Mononuclear cell (primary cell): ENCODE results near the gene GPR146. TPM values are rescaled to one million over a fixed set of nuclear protein-coding genes. Genes with fewer than 3 reads are reported as not detected.

Experiments used
- H3K27me3 ChIP-seq: 2 replicates; pipeline ENCODE4 v1.6.0; 2011; ENCODE audit warnings: low read length, control low read depth; ENCODE audit not compliant: insufficient read depth
- H3K4me1 ChIP-seq: 2 replicates; pipeline ENCODE4 v1.5.1; 2011; ENCODE audit warnings: mild to moderate bottlenecking, low read length, control low read depth; ENCODE audit not compliant: insufficient read depth
- H3K4me3 ChIP-seq: 2 replicates; pipeline ENCODE4 v1.5.1; 2011; ENCODE audit warnings: mild to moderate bottlenecking, low read length, moderate library complexity
- H3K9me3 ChIP-seq: 2 replicates; pipeline ENCODE4 v1.5.1; 2011; ENCODE audit warnings: low read depth, mild to moderate bottlenecking, control low read depth, low read length
- total RNA-seq: library from RNA; depleted of rRNA; stranded (reverse); fragments of >200 nt; gene quantifications from one replicate; pipeline ENCODE4 v1.2.3, GENCODE V29; 2012

GPR146 gene
- total RNA-seq, 1 donor = 4.3 TPM

DNA sequence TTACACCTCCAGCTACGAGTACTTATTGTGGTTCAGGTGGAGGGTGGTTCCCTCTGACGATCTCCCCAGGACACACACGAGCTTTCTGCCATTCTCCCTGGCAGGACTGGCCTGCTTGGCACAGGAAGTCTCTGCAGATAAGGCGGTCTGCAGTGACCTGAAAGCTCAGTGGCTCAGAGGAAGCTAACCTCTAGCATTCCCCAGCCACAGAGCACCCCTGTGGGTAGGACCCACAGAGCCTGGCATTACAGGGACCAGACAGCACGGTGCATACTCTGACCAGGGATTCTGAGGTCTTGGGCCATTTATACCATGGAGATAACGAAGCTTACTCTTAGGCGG lies 1.9 kb upstream of the GPR146 start:
- Histone ChIP-seq H3K27me3 (no peaks in the 10 kb centered on the region), H3K4me3 (no peak overlapping the region), H3K9me3 (no peaks in the 10 kb centered on the region), H3K4me1 (peaks cover 53% of the 10 kb centered on the region)

DNA sequence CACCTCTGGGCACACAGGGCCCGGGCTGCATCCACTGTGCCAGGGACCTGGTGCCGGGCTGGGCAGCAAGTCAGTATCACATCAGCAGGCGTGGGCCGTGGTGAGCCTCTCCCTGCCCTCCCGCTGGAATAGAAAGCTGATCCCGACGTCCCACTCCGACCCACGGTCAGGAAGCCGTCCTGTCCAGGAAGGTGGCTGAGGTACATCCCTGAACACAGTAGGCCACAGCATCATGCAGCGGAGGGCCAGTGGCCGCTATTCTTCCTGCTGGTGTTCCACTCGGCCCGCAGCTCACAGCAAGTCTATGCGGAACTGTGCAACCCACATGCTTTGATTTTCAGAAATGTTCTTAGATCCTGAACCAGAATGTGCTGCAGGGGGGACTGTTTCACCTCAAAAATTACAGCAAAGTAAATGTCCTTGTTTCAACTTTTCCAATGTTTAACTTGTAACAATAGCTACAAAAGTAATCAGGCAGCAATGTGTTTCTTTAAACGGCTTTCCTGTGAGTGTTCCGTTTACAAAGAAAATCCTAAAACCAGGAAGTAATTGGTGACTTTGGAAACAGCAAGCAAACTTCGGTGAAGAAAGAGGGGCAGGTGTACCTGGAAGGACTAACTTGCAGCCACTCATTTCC lies 676 bp upstream of the GPR146 start:
- peak overlapping the region; percentile 52 for H3K4me3 ChIP-seq
- no peaks in the 10 kb centered on the region for H3K27me3 ChIP-seq
- peaks cover 55% of the 10 kb centered on the region for H3K4me1 ChIP-seq
- H3K9me3 ChIP-seq = no peaks in the 10 kb centered on the region

DNA sequence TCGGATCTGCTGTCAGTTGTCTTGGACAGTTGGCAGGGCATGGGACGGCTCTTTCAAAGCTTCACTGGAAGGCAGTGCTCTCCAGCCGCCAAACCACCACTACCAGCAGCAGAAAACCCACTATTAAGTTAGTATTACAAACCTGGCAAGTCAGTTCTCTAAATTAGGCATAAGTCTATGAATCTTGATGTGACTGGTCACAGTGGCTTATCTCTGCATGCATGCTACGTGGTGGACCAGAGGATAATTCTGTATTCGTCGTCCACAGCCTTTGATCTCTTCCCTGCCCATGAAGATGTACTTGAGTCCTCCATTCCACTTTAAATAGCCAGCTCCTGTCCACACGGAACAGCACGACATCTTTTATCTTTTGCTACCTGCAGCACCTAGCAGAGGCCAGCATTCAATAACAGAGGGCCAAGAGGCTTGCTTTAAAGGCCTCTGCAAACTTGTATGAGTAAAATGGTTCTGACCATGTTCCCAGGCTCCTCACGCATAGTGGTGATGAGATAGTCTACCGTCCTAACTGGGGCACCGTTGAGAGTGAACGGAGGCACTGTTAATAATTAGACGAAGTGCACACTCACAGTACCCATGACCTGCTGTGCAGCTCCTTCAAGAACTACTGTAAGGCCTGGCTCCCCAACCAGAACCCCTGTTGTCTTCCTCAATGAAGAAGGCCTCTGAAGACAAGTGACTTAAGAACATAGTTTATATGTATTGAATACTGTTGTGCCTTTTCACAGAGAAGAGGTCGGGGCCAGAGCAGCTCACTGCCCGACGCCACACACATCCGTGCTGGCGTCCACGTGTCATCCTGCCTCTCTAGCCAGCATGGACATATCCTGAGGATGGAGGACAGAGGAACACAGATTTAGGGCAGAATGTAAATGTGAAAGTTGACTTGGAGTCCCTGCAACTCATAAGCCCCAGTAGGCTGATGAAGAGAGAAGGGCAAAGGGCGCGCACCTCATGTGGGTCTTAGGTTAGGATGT lies 1.0 kb downstream of the GPR146 start:
- Histone ChIP-seq H3K27me3 (no peaks in the 10 kb centered on the region), H3K9me3 (no peaks in the 10 kb centered on the region), H3K4me1 (peaks cover 70% of the 10 kb centered on the region), H3K4me3 (peak overlapping the region; percentile 52)

DNA sequence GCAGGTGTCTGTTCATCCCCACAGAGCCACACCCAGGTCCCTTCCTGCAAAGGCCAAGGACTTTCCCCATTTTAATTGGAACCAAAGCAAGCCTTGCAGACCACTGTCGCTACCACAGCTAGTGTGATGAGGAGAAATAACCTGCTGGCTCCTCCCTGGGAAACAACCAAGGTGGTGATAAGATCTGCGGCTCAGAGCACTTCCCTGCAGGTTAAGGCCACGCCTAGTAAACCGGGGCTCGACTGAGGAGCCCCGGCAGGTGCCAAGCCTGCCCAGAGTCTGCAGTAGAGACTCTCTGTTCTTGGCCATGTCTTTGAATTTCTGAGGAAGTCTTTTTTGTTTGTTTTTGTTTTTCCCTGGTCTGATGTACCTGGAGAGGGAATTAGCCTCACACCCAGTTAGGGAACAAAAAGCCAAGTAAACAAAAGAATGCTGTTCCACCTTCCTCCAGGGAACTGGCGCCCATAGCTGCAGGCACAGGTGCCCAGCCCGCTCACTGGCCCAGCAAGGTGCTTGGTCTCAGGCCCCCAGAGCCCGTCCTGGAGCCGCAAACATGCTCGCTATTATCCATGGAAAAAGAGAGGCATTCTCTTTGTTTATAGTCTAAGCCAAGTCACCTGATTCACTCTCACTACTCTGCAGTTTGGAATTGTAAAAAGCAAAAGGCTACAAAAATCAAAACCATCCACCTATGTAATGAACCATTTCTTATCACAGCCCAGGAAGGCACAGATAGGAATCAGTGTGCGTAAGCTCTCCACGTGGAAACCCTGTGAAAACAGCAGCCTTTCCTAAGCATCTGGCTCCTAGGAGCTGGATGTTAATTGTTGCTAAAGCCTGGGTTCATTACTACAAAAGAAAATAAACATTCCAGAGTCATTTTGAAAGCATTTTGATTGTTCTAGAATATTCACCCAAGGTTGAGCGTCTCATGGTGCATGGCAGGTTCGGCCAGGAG lies 2.7 kb downstream of the GPR146 start:
- no peak overlapping the region for H3K4me3 ChIP-seq
- no peaks in the 10 kb centered on the region for H3K9me3 ChIP-seq
- H3K27me3 ChIP-seq = no peaks in the 10 kb centered on the region
- peaks cover 65% of the 10 kb centered on the region for H3K4me1 ChIP-seq

DNA sequence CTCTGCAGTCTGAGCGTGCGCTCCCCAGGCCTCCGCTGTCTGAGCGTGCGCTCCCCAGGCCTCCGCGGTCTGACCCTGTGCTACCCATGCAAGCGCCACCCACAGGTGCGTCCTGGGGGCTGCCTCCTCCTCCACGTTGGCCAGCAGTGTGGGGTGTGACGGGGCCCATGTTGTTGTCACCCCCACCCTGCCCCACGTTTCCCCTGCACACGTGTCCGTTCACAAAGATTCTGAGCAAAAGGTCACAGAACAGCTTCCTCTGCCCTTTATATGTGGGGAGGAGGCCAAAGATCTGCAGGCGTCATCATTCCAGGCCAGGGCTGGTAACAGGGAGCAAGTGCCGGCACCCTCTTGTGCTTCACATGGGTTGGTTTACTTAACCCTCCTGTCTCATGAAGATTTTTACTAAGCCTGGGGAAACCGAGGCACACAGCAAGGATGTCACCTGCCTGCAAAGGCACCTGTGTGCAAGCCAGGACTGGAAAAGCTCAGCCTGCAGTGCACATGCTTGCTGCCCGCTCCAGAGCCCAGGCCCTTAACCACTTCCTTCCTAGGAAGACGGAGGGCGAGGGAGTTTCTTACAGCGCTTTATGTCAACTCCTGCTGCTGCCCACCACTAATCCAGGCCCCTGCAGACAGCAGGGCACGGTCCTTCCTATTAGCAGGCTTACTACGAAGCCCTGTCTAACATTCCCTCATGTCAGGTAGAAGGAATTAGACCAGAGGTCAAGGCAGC lies 4.8 kb downstream of the GPR146 start:
- Histone ChIP-seq H3K27me3 (no peaks in the 10 kb centered on the region), H3K9me3 (no peaks in the 10 kb centered on the region), H3K4me3 (no peak overlapping the region), H3K4me1 (peaks cover 46% of the 10 kb centered on the region)

DNA sequence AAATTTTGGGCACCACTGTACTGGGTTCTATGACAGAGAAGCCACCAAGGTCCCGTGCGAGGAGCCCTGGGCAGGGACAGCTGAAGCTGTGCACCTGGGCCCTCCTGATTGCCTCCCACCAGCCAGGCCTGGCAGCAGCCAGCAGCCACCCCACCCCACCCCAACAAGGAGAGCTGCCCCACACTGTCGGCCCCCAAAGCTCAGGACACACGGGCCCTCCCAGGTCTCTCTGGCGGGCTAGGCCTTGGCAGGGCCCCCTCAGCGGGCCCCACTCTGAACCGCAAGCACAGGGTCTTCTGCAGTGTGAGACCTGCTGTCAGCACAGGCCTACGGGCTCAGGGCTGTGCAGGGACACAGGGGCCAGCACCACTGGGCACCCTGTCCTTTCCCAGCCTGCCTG lies 5.5 kb downstream of the GPR146 start:
- Histone ChIP-seq H3K27me3 (no peaks in the 10 kb centered on the region), H3K9me3 (no peaks in the 10 kb centered on the region), H3K4me1 (peaks cover 45% of the 10 kb centered on the region), H3K4me3 (no peak overlapping the region)

DNA sequence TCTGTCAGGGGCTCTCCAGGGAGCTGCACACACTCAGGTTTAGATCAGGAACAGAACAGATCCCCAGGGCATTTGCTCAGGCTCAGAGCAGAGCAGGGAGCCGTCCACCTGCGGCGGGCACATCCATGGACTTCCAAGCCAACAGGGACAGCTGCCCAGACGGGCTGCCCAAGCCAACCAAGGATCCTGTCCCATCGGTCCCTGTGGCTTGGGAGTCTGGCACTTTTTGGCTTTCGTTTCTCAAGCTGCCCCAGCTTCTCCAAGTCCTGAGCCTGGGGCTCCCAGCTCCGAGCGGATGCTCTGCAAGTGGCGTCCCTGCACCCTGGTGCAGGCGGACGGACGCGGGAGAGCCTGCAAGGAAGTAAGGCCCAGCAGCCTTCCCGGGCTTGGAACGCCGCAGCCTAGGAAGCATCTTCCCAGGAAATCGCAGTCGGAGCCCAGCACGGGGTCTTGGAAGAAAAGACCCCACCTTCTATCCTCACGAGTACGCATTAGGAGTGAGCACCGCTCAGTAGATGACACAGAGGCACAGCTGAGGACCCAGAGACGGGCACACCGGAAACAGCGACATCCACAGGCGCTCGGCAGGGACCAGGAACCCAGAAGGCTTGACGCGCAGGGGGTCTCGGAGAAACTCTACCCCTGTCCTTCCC lies 6.0 kb downstream of the GPR146 start:
- Histone ChIP-seq H3K27me3 (no peaks in the 10 kb centered on the region), H3K4me3 (no peak overlapping the region), H3K4me1 (peaks cover 45% of the 10 kb centered on the region), H3K9me3 (no peaks in the 10 kb centered on the region)

DNA sequence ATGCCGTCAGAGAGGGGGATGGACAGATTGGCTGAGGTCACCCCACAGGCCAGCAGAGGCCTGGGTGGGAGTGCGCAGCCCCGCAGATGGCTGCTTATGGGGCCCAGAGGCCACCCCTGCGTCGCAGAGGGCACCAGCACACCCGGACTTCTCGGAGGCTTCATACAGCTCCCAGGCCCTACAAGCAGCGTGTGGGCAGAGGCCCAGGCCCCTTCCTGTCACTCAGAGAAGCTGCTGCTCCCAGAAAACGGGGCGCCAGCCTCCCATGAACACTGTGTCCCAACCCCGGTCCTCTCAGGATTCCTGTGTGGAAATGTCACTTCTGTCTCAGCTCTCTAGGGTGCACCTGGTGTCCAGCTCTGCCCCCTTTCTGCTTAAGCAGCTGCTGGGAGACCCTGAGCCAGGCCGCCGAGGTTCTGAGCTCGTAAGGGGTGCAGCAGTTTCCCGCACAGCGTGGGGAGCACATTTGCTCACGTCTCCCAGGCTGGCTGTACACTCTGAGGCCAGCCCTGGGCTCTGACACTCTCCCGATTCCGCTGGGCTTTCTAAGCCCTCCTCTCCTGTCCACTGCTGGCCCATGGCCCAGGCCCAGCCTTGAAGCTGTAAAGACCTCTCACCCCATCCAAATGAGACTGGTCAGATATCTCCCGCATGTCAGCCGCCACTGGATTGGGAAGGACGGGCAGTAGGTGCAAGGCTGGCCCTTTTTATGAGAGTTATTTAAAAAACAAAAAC lies 6.8 kb downstream of the GPR146 start:
- Histone ChIP-seq H3K9me3 (no peaks in the 10 kb centered on the region), H3K4me3 (no peak overlapping the region), H3K27me3 (no peaks in the 10 kb centered on the region), H3K4me1 (peaks cover 45% of the 10 kb centered on the region)

DNA sequence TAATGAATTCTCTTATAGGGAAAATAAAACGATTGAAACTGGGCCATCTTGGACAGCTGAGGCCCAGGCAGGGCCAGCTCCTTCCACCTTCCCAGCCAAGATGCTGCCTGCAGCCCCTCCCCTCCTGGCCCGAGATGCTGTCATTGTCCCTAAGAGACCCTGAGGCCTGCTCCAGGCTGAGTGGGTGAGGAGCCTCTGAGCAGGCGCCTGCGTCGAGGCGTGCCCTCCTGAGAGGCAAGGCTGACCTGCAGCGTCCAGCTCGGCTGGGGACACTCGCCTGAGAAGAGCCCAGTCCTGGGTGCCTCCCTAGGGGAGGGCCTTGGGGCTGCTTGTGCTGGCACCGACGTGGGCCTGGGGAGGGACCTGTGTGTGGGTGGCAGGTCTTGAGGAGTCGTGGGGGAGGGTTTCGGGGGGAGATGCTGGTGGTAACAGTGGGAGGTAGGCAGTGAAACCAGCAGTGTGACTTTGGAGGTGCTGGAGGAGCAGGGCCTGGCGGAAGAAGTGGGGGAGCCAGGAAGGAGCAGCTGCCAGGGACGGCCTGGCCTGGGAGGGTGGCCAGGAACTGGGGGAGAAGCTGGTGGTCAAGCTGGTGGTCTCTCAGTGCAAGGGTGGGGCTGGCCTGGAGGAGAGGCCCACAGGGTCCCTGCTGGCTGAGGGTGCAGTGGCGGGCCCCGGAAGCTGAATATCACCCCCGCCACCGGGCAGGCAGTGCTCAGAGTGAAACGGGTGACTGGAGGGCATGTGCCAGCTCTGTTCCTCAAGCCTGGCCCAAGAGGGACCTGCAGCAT lies 7.9 kb downstream of the GPR146 start:
- Histone ChIP-seq H3K4me3 (no peak overlapping the region), H3K27me3 (no peaks in the 10 kb centered on the region), H3K4me1 (peaks cover 38% of the 10 kb centered on the region), H3K9me3 (no peaks in the 10 kb centered on the region)

DNA sequence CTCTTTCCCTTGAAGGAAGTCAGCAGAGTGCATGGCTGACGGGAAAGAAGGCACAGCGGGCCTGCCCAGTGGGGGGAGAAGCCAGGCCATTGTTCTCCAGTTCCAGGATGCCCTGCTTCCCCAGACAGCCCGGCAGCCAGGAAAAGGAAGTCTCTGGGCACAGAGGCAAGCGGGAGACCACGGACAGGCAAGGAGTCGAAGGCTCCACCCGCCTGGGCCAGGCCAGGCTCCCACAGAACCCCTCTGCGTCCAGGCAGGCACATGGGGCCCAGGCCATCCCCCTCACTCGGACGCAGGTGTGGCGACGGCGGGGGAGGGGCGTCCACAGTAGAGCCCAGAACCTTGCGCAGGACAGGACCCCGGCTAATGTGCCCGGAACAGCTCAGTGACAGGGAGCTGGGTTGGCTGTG lies 8.7 kb downstream of the GPR146 start:
- H3K27me3 ChIP-seq = no peaks in the 10 kb centered on the region
- peaks cover 36% of the 10 kb centered on the region for H3K4me1 ChIP-seq
- no peaks in the 10 kb centered on the region for H3K9me3 ChIP-seq
- H3K4me3 ChIP-seq = no peak overlapping the region

DNA sequence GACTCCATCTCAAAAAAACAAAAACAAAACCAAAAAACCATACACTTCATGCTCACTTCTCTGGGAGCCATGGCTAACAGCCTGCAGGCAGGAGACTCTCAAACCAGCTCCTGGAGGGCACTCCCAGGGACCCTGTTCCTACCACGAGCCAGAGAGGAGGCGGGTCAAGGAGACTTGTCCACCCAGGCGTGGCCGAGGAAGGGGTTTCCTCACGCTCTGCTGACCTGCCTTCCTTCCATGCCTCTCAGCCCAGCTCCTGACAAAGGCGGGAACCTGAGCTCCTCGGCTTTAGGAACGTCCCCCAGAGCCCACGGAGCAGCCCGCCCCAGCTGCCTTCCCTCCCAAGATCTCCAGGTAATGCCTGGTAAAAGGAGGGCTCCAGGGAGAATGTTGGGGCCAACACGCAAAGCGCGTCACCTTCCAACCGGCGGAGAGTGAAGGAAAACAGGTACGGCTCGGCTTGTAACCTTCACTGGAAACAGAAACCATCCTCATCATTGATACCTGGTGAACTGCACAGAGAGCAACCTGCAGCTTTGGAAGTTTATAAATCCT lies 9.5 kb downstream of the GPR146 start:
- Histone ChIP-seq H3K4me1 (peaks cover 32% of the 10 kb centered on the region), H3K9me3 (no peaks in the 10 kb centered on the region), H3K4me3 (no peak overlapping the region), H3K27me3 (no peaks in the 10 kb centered on the region)

DNA sequence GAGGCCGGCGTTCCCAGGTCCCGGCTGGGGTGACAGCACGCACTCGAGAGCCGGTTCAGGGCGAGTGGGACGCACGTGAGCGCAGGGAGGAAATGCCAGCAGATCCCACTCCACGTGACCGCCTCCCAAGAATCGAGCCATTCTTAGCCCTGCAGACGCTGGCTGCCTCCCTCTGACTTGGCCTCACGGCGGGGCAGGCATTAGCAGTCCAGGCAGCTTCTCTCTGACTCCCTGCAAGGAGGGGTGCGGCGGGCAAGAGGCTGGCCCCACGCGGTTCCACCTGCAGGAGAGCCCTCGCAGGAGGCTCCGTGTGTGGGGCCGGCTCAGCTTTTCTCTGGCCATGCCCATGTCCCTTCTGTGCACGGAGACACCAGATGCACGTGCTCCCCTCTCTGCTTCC lies 10.1 kb downstream of the GPR146 start:
- Histone ChIP-seq H3K4me1 (peaks cover 26% of the 10 kb centered on the region), H3K9me3 (no peaks in the 10 kb centered on the region), H3K4me3 (no peak overlapping the region), H3K27me3 (no peaks in the 10 kb centered on the region)
